Endothelial cell (in vitro differentiated cells): ENCODE results near the gene KDM4F. TPM values are rescaled to one million over a fixed set of nuclear protein-coding genes. Genes with fewer than 3 reads are reported as not detected.

Source experiments
- DNase-seq: peaks from one replicate; pipeline ENCODE4 v3.0.0; 2021; ENCODE audit warnings: low spot score
- H3K27ac Mint-ChIP-seq: one replicate; pipeline ENCODE4 v1.8.0; 2021; ENCODE audit warnings: mixed read lengths, inconsistent platforms; ENCODE audit not compliant: unreplicated experiment
- H3K27me3 Mint-ChIP-seq: one replicate; pipeline ENCODE4 v1.8.0; 2021; ENCODE audit warnings: mild to moderate bottlenecking, moderate library complexity, mixed read lengths, inconsistent platforms; ENCODE audit not compliant: unreplicated experiment
- H3K36me3 Mint-ChIP-seq: one replicate; pipeline ENCODE4 v1.8.0; 2021; ENCODE audit warnings: mild to moderate bottlenecking, low read depth, mixed read lengths, inconsistent platforms; ENCODE audit not compliant: unreplicated experiment
- H3K4me1 Mint-ChIP-seq: one replicate; pipeline ENCODE4 v1.8.0; 2021; ENCODE audit warnings: mild to moderate bottlenecking, mixed read lengths, inconsistent platforms; ENCODE audit not compliant: unreplicated experiment
- H3K4me3 Mint-ChIP-seq: one replicate; pipeline ENCODE4 v1.8.0; 2021; ENCODE audit warnings: mild to moderate bottlenecking, mixed read lengths, inconsistent platforms; ENCODE audit not compliant: unreplicated experiment
- H3K9me3 Mint-ChIP-seq: one replicate; pipeline ENCODE4 v1.8.0; 2021; ENCODE audit warnings: mixed read lengths, inconsistent platforms; ENCODE audit not compliant: unreplicated experiment
- CTCF ChIP-seq: fragments of 200-600 bp; sonication (generic); IDR thresholded peaks from one replicate; pipeline ENCODE4 v1.5.0; 2021; ENCODE audit warnings: antibody characterized with exemption; ENCODE audit not compliant: unreplicated experiment
- total RNA-seq: library from RNA; stranded (reverse); fragmentation: NEBNext Ultra II Directional; extraction: Animal tissue kit (Norgen Biotek cat#: 25700); gene quantifications from one replicate; pipeline ENCODE4 v1.2.1, GENCODE V29; 2021; ENCODE audit not compliant: unreplicated experiment

KDM4F gene
- total RNA-seq, 1 donor from 2014 or later: not detected

GRCh38 chr11:95045812-95046211 is 3.4 kb upstream of the KDM4F start:
- H3K36me3 Mint-ChIP-seq: no peaks in the 10 kb centered on the region
- no peak overlapping the region for H3K27ac Mint-ChIP-seq
- no peak for TF ChIP-seq CTCF
- H3K27me3 Mint-ChIP-seq: no peaks in the 10 kb centered on the region
- no peak overlapping the region for H3K4me3 Mint-ChIP-seq
- no peaks in the 10 kb centered on the region for H3K9me3 Mint-ChIP-seq
- no peaks in the 10 kb centered on the region for H3K4me1 Mint-ChIP-seq
- DNase-seq: no peak

DNA sequence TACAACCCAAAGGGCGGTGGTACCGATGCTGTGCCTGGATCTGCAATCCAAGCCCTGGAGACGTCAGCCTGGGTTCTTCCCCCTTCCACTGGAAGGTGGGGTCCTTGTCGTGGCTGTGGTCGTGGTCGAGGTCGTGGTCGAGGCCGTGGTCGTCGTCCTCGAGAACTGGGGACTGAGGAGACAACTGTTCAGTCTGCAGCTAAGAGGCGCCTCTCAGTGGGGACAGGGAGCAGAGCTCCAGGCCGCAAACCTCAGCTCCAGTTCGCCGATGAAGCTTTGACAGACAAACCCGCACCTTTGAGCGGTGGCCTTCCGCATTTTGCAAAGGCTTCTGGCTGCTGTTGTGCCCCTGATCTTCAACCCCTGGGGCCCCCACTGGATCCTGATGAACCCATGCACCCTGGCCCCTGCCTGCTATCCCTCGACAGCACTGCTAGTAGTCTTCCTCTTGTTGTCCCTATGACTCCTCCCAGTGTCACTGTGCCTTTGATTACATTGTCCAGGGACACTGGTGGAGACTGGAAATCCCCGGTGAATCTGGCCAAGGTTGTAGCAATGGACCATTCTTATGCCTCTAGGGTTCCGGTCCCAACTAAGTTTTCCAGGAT is 1.5 kb downstream of the KDM4F start:
- H3K9me3 Mint-ChIP-seq: no peaks in the 10 kb centered on the region
- peaks cover 6% of the 10 kb centered on the region for H3K36me3 Mint-ChIP-seq
- no peak for DNase-seq
- no peaks in the 10 kb centered on the region for H3K27me3 Mint-ChIP-seq
- H3K4me3 Mint-ChIP-seq: no peak overlapping the region
- TF ChIP-seq CTCF: no peak
- peaks cover 7% of the 10 kb centered on the region for H3K4me1 Mint-ChIP-seq
- no peak overlapping the region for H3K27ac Mint-ChIP-seq

- Mint-ChIP-seq H3K4me3 (no peak overlapping the region), H3K36me3 (peaks cover 6% of the 10 kb centered on the region), H3K27me3 (no peaks in the 10 kb centered on the region), H3K9me3 (no peaks in the 10 kb centered on the region), H3K27ac (no peak overlapping the region), H3K4me1 (peaks cover 7% of the 10 kb centered on the region)
- no peak for TF ChIP-seq CTCF
- DNase-seq: no peak
Measured at GRCh38 chr11:95054356-95054755, 5.1 kb downstream of the KDM4F start.

GRCh38 chr11:95055283-95055897 is 6.2 kb downstream of the KDM4F start:
- DNase-seq: no peak
- H3K36me3 Mint-ChIP-seq: peaks cover 6% of the 10 kb centered on the region
- no peaks in the 10 kb centered on the region for H3K9me3 Mint-ChIP-seq
- H3K4me1 Mint-ChIP-seq: peaks cover 7% of the 10 kb centered on the region
- H3K4me3 Mint-ChIP-seq: no peak overlapping the region
- H3K27me3 Mint-ChIP-seq: no peaks in the 10 kb centered on the region
- TF ChIP-seq CTCF: no peak
- H3K27ac Mint-ChIP-seq: no peak overlapping the region

DNA sequence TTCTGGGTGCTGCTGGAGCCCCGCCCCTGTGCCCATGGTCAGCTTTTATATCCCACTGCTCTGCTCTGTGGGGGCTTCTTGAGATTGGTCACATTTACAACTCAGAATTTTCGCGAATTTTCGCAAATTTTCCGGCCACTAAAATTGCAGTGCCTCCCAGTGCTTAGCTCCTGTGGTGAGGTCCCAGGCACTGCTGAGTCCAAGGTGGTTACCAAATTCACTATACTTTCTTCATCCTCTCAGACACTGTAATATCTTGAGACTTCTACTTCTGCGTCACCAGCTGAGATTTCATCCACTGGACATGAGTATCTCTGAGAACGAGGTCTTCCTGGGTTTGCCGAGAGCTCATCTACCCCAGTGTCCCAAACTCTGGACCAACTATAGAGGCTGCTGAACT is 8.7 kb downstream of the KDM4F start:
- TF ChIP-seq CTCF: no peak
- Mint-ChIP-seq H3K9me3 (no peaks in the 10 kb centered on the region), H3K4me1 (peaks cover 7% of the 10 kb centered on the region), H3K4me3 (no peak overlapping the region), H3K36me3 (peaks cover 4% of the 10 kb centered on the region), H3K27me3 (no peaks in the 10 kb centered on the region), H3K27ac (no peak overlapping the region)
- DNase-seq: no peak
